ENCODE results near the gene TPCN1. TPM values are rescaled to one million over a fixed set of nuclear protein-coding genes. Genes with fewer than 3 reads are reported as not detected.

The TPCN1 gene
- total and polyA plus RNA-seq, 2 experiments from 2014 or later: 13.4 to 24.2 TPM

GRCh38 chr12:113241191-113242025 is 20.1 kb downstream of the TPCN1 start:
- Histone ChIP-seq H3K4me1 (ENCODE audit: low read depth) (peaks cover 9% of the 10 kb centered on the region), H3K36me3 (no peaks in the 10 kb centered on the region)

GRCh38 chr12:113242026-113242418 is 20.8 kb downstream of the TPCN1 start:
- Histone ChIP-seq H3K9me3 (ENCODE audit: low read depth) (no peaks in the 10 kb centered on the region), H3K36me3 (no peaks in the 10 kb centered on the region), H3K27ac (no peak overlapping the region), H3K4me1 (ENCODE audit: low read depth) (peaks cover 9% of the 10 kb centered on the region), H3K27me3 (no peaks in the 10 kb centered on the region), H3K4me3 (no peak overlapping the region)
- no peak for DNase-seq (ENCODE audit: low read depth in 1 of 2, low spot score in 1 of 2)
- TF ChIP-seq CTCF (IDR thresholded peaks at IDR 0.05; ENCODE audit: low read depth, low read length): no peak

More at GRCh38 chr12:113241191-113242025, 20.1 kb downstream of the TPCN1 start:
- Histone ChIP-seq H3K27ac (no peak overlapping the region), H3K4me3 (no peak overlapping the region), H3K27me3 (no peaks in the 10 kb centered on the region), H3K9me3 (ENCODE audit: low read depth) (no peaks in the 10 kb centered on the region)
- no peak for TF ChIP-seq CTCF (IDR thresholded peaks at IDR 0.05; ENCODE audit: low read depth, low read length)
- peak in 1 of 2 donors; percentile 47 for DNase-seq (ENCODE audit: low read depth in 1 of 2, low spot score in 1 of 2)

- Histone ChIP-seq H3K4me1 (ENCODE audit: low read depth) (peaks cover 9% of the 10 kb centered on the region), H3K9me3 (ENCODE audit: low read depth) (no peaks in the 10 kb centered on the region), H3K27me3 (no peaks in the 10 kb centered on the region), H3K4me3 (no peak overlapping the region), H3K36me3 (no peaks in the 10 kb centered on the region), H3K27ac (no peak overlapping the region)
- DNase-seq (ENCODE audit: low read depth in 1 of 2, low spot score in 1 of 2): no peak
- TF ChIP-seq CTCF (IDR thresholded peaks at IDR 0.05; ENCODE audit: low read depth, low read length): no peak
These were observed 21.3 kb downstream of the TPCN1 start for GRCh38 chr12:113242560-113242959.

GRCh38 chr12:113244047-113244460 is 22.8 kb downstream of the TPCN1 start:
- peak in 1 of 2 donors; percentile 55 for DNase-seq (ENCODE audit: low read depth in 1 of 2, low spot score in 1 of 2)
- no peak for TF ChIP-seq CTCF (IDR thresholded peaks at IDR 0.05; ENCODE audit: low read depth, low read length)
- peaks cover 9% of the 10 kb centered on the region for H3K4me1 ChIP-seq (ENCODE audit: low read depth)
- no peaks in the 10 kb centered on the region for H3K9me3 ChIP-seq (ENCODE audit: low read depth)
- no peak overlapping the region for H3K27ac ChIP-seq
- no peaks in the 10 kb centered on the region for H3K36me3 ChIP-seq
- H3K27me3 ChIP-seq: no peaks in the 10 kb centered on the region
- H3K4me3 ChIP-seq: no peak overlapping the region

GRCh38 chr12:113244478-113244958 is 23.3 kb downstream of the TPCN1 start:
- TF ChIP-seq CTCF (IDR thresholded peaks at IDR 0.05; ENCODE audit: low read depth, low read length): no peak
- no peaks in the 10 kb centered on the region for H3K36me3 ChIP-seq
- peaks cover 6% of the 10 kb centered on the region for H3K4me1 ChIP-seq (ENCODE audit: low read depth)
- H3K9me3 ChIP-seq (ENCODE audit: low read depth): no peaks in the 10 kb centered on the region
- no peak overlapping the region for H3K4me3 ChIP-seq
- H3K27ac ChIP-seq: no peak overlapping the region
- no peaks in the 10 kb centered on the region for H3K27me3 ChIP-seq
- peak in 1 of 2 donors; percentile 62 for DNase-seq (ENCODE audit: low read depth in 1 of 2, low spot score in 1 of 2)

Measured in cardiac muscle cell (in vitro differentiated cells and primary cell).